Stimulated activated naive CD4-positive, alpha-beta T cell treated with Interleukin-2 at 50 U/mL for 16 hours (primary cell): ENCODE results near the gene IQGAP2.
A peak's percentile ranks its signal among the peaks of the same experiment; 100 is the strongest.

ENCODE experiments used
- DNase-seq: peaks from one replicate; lab custom pipeline; 2025; lab: John Stamatoyannopoulos, UW

The IQGAP2 gene

DNA sequence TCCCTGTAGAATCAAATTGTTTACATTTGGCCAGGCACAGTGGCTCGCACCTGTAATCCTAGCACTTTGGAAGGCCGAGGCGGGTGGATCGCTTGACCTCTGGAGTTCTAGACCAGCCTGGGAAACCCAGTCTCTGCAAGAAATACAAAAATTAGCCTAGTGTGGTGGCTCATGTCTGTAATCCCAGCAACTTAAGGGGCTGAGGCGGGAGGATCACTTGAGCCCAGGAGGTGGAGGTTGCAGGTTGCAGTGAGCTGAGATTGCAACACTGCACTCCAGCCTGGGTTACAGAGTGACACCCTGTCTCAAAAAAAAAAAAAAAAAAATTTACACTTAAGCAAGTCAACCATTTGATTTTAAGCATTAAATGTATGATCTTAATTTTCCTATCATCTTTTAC lies 17.5 kb upstream of the IQGAP2 start:
- DNase-seq = no peak

DNA sequence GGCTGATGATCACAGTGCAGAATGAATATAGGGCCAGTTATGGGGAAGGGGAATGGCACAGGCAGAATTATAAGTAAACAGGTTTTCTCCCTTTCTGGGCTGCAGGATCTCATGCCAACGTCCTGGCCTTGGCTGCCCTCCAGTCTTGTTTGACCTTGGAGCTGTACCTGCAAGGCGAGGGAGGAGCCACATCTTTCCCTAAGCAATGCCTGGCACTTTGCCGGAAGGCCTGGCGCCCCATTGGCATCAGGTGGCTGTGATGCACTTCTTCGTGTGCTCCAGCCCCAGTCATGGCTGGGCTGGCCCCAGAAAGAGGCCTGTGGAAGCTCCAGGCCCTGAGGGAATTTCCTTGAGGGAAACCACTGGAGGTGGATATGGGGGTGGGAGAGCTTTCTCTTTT lies 16.7 kb upstream of the IQGAP2 start:
- no peak for DNase-seq

DNA sequence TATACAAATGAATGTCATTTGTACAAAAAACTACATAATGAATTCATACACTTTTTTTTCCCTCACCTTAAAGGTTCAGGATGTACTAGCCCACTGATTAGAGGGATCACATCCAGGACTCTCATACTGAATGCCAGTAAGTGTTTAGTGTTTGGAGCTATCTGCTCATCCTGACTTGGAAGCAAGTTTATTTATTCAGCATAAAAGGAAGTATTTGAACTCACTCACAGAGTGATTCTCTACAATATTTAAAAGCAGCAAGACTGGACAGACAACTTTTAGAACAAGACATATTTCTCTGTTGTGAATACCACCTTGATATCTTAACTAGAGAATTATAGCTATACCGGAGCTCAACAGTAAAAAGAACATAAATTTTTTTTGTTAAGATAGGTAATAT lies 14.8 kb upstream of the IQGAP2 start:
- DNase-seq = no peak

DNA sequence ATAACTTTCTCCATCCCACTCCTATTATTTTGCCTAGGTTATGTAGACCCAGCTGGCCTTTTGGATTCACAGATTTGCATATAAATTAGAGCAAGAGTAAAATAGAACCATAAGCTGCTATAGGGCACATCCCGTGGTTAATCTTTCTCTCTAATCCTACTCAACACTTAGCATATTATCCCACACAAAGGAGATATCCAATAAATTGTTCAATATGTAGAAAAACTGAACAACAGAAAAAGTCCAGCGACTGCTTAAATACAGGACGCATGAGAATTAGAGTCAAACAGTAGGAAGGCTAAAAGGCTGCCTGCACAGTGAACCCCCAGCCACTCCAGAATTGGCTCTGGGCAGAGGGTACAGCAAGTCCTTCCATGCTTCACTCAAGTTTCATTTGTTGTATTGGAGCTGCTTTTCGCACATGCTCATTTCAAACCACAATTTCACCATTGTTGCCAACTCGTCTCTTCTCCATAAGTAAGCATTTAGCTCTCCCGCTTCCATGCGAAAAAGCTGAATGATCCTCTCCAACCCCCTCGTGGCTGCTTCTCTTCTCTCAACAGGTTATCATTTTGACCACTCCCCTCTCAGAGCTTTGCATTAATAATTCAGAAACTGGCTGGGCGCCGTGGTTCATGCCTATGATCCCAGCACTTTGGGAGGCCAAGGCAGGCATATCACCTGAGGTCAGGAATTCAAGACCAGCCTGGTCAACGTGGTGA lies 14.1 kb upstream of the IQGAP2 start:
- DNase-seq = no peak

DNA sequence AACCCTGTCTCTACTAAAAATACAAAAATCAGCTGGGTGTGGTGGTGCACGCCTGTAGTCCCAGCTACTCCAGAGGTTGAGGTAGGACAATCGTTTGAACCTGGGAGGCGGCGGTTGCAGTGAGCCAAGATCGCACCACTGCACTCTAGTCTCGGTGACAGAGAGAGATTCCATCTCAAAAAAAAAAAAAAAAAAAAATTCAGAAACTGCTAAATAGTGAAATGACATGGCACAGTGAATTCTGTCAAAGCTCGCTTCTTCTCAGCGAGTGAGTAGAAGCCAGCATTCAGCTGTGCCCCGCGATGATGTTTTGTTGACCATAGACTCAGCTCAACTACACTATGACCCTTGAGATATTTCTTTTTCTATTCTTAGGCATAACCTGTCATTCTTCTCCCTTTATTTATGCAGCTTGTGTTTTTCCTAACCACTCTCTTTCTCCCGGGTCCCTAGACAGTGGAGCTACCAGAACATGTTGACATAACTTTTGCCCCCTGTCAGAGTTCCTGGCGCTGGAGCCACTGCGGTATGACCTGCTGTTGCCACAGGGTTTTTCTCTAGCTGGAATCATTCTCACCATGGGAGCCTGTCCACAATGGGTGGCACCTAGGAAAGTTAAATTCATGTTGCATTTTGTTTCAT lies 13.5 kb upstream of the IQGAP2 start:
- no peak for DNase-seq

DNA sequence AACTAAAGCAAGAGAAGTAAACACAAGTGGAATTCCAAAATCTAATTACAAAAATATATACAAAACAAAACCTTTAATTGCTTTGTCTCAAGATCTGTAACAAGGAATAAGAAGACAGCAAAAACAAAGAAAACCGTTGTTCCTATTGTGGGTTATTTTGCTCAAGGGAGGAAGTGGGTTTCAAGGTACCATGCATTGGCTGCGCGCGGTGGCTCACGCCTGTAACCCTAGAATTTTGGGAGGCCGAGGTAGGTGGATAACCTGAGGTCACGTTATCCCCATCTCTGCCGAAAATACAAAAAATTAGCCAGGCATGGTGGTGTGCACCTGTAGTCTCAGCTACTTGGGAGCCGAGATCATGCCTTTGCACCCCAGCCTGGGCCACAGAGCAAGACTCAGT lies 12.1 kb upstream of the IQGAP2 start:
- DNase-seq = no peak

DNA sequence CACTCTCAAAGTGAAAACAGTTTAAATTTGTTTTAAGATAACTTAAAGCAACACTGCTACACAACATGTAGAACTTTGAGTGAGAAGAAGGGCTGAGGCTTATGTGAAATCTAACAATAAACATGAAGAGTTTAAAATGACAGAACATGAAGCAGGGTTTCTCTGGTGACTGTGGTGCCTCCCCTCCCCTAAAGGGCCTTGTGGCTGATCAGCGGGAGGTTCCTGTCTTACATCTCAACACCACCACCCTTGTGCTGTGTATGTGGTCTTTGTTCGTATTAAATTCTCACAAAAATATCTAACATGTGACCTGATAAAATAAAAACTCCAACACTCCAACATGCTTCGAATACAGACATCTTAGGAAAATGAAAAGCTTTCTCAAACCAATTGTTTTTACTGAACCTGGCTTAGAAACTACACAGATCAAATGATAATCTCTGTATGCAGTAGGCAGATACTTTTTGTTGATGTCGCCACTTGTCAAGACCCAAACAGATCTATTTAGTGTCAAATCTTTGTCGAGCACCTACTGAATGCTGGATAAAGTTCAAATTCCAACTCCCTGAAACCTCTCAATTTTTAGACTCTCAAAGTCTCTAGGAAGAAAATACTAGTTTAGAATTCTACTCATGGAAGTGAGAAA lies 9.9 kb upstream of the IQGAP2 start:
- no peak for DNase-seq

DNA sequence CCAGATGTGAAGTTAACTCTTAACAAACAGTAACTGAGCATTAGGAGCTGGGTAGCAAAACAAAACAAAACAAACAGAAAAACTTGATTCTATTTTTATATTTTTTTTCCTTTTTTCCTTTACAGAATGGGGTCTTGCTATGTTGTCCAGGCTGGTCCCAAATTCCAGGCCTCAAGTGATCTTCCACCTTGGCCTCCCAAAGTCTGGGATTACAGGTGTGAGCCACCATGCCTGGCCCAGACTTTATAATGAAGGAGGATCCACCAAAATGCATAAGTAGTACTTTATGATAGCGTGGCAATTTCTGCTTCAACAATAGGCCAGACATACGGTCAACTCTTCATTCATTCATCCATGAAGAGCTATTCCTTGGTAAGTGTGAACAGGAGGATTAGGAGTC lies 5.9 kb upstream of the IQGAP2 start:
- no peak for DNase-seq

DNA sequence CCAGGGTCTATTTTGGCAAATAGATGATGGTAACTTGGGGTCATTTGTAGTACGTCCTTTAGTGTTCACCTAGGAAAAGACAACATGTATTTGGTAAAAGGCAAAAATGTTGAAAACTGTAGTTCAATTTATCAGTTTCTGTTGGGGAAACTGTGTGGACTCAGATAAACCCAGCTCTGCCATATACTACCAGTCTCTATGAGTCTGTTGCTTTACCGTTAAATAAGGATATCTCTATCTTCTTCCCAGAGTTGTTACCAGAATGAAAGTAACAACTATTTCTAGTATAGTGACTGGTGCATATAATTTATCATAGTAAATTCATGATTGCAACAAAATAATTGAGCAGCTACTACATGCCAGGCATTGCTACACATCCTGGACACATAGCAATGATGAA lies 3.8 kb upstream of the IQGAP2 start:
- no peak for DNase-seq

DNA sequence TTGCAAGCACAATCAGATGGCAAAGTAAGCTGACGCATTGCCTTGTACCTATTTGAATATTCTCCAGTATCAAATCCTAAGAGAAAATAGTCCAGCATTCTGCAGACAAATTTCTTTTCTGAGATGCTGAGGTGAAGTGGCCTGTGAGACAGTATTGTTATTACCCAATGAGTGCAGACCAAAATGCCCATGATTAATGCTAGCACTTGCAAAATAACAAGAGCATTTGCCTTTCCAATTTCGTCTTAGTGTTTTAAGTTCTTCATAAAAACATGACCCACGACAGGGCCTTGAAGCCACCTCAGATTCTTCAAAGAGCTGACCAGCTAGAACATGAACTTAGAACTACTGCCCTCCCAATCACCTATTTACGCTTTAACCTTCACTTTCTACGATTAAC lies 2.6 kb upstream of the IQGAP2 start:
- DNase-seq = no peak

DNA sequence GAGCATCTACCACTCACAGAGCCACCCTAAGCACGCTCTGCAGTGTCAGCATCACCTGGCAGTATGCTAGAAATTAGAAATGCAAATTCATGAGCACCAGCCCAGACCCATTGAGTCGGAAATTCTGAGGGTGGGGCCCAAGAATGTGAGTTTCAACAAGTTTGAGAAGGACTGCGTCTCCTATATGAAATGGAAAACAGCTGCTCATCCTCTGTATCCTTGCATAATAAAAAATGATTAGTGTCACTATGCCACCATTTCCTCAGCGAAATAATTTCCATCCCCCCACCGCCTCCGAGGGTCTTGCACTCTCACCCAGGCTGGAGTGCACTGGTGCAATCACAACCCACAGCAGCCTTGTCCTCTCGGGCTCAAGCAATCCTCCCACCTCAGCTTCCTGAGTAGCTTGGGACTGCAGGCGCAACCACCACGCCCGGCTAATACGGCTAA lies 1.3 kb upstream of the IQGAP2 start:
- DNase-seq = peak; percentile 44

DNA sequence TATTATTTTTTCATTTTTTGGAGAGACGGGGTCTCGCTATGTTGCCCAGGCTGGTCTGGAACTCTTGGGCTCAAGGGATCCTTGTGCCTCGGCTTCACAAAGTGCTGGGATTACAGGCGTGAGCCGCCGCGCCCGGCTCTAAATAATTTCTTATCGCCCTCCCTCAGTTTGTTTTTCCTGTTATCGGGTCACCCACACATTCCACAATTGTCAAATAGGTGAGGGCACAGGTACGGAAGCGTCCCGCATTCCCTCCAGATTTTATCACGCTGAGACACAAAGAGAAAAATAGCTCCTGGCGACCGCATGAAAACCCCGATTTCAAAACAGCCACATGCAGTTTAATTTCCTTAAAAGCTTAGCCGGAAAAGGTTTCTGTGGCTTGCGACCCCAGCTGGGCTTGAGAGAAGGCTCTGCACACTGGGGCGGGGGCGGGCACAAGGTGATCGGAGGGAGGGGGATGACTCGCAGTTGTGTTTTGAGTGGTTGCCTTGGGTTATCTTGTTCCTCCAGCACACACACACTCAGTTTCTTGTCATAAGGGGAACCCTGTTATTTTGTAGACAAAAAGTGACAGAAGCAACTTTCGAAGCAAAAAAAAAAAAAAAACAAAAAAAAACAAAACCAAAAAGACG lies 717 bp upstream of the IQGAP2 start:
- DNase-seq = peak; percentile 89

DNA sequence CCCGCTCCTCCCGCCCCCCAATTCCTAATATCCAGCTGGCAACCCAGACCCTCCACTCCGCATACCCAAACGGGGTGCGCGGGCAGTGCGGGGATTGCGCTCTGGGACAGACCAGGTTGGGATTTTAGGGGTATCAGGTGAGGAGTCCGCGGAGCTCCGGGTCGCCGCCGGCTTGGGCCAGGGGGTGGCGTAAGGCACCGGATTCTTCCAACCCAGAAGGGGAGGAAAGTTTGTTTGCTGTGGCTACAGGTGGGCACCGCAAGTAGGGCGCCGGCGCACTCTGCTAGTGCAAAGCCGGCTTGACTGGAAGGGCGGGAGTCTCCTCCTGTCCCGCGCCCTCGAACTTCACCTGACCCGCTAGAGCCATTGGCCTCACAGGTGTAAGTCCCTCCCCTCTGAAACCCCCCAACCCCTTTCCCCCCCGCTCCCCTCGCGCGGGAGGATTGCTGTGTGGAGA lies 709 bp downstream of the IQGAP2 start:
- peak; percentile 74 for DNase-seq

DNA sequence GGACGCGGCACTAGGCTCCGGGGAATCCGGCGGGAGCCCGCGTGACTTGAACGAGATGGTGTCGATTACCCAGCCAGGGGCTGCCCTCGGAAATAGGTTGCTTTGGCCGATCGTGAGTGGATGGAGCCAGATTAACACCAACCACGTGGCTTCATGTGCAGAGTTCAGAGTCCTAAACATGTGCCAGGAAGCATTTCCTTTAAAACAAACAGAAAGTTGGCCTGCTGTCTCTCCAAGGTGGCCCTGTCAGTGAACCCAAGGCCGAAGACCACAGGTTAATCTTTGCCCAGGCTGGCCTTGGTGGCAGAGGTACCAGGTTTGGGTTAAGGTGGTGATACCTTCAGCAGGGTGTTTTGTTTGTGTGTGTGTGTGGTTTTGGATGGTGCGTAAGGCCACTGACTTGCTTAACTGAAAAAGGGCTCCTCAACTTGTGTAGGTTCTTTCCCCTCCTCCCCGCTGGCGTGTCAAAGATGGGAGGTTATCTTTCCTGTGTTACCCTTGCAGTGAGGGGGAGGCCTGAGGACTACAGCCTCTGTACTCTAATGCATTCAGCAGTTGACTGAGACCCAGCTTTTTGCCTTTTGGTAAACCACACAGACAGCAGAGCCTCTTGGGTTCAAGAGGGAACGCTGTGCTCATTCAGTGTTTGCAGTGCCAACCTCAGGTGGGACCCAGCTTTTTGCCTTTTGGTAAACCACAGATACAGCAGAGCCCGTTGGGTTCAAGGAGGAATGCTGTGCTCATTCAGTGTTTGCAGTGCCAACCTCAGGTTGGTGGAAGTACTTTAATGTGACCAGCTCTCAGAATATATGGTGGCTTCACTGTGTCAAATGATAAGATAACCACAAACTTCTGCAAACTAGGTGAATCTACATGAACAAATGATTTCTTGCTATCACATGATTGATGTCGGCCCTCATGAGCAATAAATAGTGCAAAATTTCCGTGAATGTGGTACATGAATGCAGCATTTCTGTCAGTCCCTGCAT lies 1.4 kb downstream of the IQGAP2 start:
- peak; percentile 79 for DNase-seq

DNA sequence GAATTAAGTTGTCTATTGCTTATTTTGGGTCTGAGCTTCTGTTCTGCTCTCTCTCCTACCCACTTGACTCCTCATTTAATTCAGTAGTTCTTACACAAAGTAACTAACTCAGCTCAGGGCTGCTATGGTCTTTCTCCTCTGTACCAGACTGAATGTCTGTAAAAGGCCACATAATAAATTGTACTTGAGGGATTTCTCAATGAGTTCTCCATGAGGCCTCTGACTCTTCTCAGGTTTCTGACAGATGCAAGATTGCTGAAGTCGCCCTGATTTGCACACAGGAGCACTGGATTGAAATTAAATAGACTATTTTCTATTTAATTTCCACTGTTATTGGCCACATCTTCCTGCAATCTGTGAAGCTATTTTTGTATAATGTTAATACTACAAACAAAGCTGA lies 2.9 kb downstream of the IQGAP2 start:
- DNase-seq = no peak

DNA sequence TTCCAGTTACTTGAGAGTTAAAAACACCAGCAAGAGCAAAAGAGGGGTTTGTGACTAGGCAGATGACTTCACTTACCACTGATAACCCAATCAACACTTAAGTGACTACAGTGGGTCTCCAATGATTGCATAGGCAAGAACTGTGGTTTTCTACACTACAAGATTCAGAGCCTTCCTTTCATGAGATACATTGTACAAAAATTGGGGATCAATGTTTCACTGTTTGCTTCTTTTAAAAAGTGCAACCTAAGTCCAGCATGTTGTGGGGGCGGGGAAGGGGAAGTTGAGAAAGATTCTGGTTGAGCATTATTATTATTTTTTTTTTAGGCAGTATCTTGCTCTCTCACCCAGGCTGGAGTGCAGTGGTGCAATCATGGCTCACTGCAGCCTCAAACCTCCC lies 3.6 kb downstream of the IQGAP2 start:
- no peak for DNase-seq

DNA sequence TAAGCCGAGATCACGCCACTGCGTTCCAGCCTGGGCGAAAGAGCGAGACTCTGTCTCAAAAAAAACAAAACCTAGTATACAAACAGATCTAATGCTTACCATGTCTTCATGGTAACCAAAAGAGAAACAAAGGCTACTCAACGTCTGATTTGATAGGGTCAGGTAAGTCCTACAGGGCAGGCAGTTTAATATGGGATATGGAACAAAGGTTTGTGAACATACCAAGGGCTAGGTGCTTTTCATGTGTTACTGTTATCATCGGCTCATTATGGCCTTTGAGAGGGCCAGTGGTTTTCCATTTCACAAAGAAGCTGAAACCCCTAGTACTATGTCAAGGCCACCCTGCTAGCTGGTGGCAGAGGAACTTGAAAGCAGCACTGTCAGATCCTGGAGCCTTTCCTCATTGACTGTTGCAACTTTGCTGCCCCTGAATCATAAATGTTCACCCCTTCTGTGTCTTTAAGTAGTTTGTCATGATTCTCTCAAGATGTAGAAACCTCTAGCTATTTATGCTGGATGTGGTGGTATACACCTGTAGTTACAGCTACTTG lies 5.1 kb downstream of the IQGAP2 start:
- no peak for DNase-seq

DNA sequence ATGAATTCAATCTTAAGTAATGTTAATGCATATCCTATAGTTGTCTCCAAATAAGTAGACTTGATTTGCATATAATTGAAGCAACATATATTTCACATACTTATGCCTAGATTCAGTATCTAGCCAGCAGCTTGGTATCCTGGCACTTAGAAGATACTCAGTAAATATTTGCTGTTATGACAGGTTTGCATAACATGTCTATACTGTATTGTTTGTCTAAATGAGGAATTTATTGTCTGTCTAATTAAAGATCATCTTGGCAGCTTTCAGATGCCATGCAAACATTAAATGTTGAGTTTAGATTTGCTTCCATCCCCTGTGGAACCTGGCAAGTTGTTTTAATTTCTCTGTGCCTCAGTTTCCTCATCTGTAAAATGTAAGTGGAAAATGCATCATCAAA lies 9.4 kb downstream of the IQGAP2 start:
- no peak for DNase-seq

DNA sequence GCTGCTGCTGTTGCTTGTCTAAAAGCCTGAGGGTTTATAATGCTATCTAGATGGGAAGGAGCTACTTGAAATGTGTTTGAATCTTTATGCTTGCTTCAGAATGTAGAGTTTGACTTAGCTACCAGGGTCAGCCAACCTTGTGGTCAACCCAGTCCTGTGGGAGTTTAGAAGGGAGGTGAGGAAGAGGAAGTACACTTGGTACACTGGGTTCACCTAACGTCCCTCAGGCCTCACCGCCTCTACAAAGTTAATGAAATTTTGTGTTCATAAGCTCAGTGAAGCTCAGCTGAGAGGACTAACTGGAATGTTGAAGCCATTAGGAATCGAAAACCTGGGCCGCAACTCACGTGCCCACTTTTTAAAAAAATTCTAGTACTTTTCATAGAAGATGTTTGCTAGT lies 10.7 kb downstream of the IQGAP2 start:
- DNase-seq = no peak

DNA sequence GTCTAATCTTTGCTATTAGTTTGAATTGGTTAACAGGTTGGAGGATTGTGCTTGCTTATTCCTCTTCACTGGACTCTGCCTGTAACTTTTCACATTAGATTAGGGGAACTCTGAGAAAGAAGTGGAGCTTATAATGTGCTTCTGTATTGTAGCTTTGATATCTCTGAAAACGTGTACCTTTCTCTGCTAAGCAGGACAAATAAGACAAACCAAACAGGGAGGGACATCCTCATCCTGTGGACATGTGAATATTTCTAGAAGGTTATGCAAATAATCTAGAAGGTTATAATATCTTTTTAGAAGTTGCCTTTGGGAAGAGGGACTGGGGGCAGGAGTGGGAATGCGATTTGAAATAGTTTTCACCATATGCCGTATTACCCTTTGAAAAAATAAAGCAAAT lies 11.7 kb downstream of the IQGAP2 start:
- DNase-seq = no peak

DNA sequence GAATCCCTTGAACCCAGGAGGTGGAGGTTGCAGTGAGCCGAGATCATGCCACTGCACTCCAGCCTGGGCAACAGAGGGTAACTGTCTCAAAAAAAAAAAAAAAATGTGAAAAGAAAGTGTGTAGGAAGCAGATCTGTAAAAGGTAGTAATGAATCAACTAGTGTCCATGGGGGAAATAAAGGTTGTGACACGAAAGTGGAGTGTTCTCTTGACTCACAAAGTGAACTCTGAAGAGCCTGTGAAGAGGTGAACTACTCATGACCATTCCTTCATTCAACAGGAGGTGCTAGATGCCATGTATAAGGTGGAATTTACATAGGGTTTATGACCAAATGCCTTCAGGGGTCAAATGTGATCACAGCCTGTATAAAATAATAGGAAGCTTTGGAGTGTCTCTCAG lies 12.8 kb downstream of the IQGAP2 start:
- DNase-seq = no peak
